Endodermal cell (in vitro differentiated cells): ENCODE results near the gene COMMD6. TPM values are rescaled to one million over a fixed set of nuclear protein-coding genes. Genes with fewer than 3 reads are reported as not detected.

Experiments
- DNase-seq: peaks from one replicate; pipeline ENCODE4 v3.0.0-alpha.2; 2017
- H3K27ac ChIP-seq: 2 replicates; pipeline ENCODE4 v1.5.1; 2013; ENCODE audit warnings: mild to moderate bottlenecking, low read depth, low read length, moderate library complexity
- H3K27me3 ChIP-seq: 2 replicates; pipeline ENCODE4 v1.6.1; 2013; ENCODE audit warnings: mild to moderate bottlenecking, low read length, moderate library complexity; ENCODE audit not compliant: insufficient read depth, control insufficient read depth, poor library complexity, severe bottlenecking
- H3K36me3 ChIP-seq: 2 replicates; pipeline ENCODE4 v1.7.0; 2013; ENCODE audit warnings: mild to moderate bottlenecking, low read length, moderate library complexity; ENCODE audit not compliant: control insufficient read depth, insufficient read depth
- H3K4me1 ChIP-seq: one replicate; pipeline ENCODE4 v1.7.0; 2013; ENCODE audit warnings: low read length; ENCODE audit not compliant: control insufficient read depth, insufficient read depth
- H3K4me3 ChIP-seq: 2 replicates; pipeline ENCODE4 v1.5.1; 2013; ENCODE audit warnings: mild to moderate bottlenecking, low read length, moderate library complexity
- H3K9ac ChIP-seq: 2 replicates; pipeline ENCODE4 v1.6.1; 2013; ENCODE audit warnings: mild to moderate bottlenecking, low read length, moderate library complexity; ENCODE audit not compliant: poor library complexity, severe bottlenecking; ENCODE audit errors: extremely low read depth
- H3K9me3 ChIP-seq: 2 replicates; pipeline ENCODE4 v1.6.1; 2013; ENCODE audit warnings: mild to moderate bottlenecking, low read length, moderate library complexity; ENCODE audit not compliant: control insufficient read depth
- H3K27ac Mint-ChIP-seq: 2 replicates; pipeline ENCODE4 v1.8.0; 2020; ENCODE audit warnings: mixed read lengths
- H3K27me3 Mint-ChIP-seq: 2 replicates; pipeline ENCODE4 v1.8.0; 2021; ENCODE audit warnings: mild to moderate bottlenecking, mixed read lengths; ENCODE audit not compliant: insufficient read depth
- H3K36me3 Mint-ChIP-seq: 2 replicates; pipeline ENCODE4 v1.8.0; 2020; ENCODE audit warnings: low read depth, mixed read lengths
- H3K4me1 Mint-ChIP-seq: 2 replicates; pipeline ENCODE4 v1.8.0; 2020; ENCODE audit warnings: mixed read lengths
- H3K4me3 Mint-ChIP-seq: 2 replicates; pipeline ENCODE4 v1.8.0; 2020; ENCODE audit warnings: mild to moderate bottlenecking, moderate library complexity, mixed read lengths
- H3K9me3 Mint-ChIP-seq: 2 replicates; pipeline ENCODE4 v1.8.0; 2020; ENCODE audit warnings: mild to moderate bottlenecking, mixed read lengths
- CTCF ChIP-seq: fragments of 200-600 bp; sonication (generic); conservative IDR thresholded peaks from 2 replicates; pipeline ENCODE4 v1.5.0; 2021; ENCODE audit warnings: antibody characterized with exemption, mild to moderate bottlenecking
- WGBS, 2 experiments: methylation state at CpG; one replicate each; pipeline versions ENCODE4 v1.1.5 to v1.1.7; 2013; ENCODE audit warnings: missing lambda C conversion rate in 2 of 2, mixed read lengths in 1 of 2; ENCODE audit not compliant: insufficient coverage in 1 of 2, insufficient read length in 1 of 2; 5-methylcytosine and 5-hydroxymethylcytosine counted together
- total RNA-seq, 2 donors: library from RNA; stranded (reverse); fragmentation: NEBNext Ultra II Directional in 1 of 2; extraction: Animal tissue kit (Norgen Biotek cat#: 25700) in 1 of 2; gene quantifications; 2 replicates in 1 of 2; 3 replicates in 1 of 2; pipeline ENCODE4 v1.2.1, GENCODE V29; 2021

COMMD6 gene
- total RNA-seq, 2 donors from 2014 or later, result 119 to 128 TPM

GRCh38 chr13:75492389-75492788, 45.3 kb downstream of the COMMD6 start:
- Histone ChIP-seq H3K27ac (no peak overlapping the region), H3K9ac (no peak overlapping the region), H3K36me3 (no peaks in the 10 kb centered on the region), H3K27me3 (no peaks in the 10 kb centered on the region), H3K9me3 (no peaks in the 10 kb centered on the region), H3K4me1 (no peaks in the 10 kb centered on the region), H3K4me3 (no peak overlapping the region)
- Mint-ChIP-seq H3K9me3 (no peaks in the 10 kb centered on the region), H3K27me3 (peaks cover 1% of the 10 kb centered on the region), H3K27ac (no peak overlapping the region), H3K4me3 (no peak overlapping the region), H3K36me3 (no peaks in the 10 kb centered on the region), H3K4me1 (no peaks in the 10 kb centered on the region)
- DNase-seq, result no peak
- TF ChIP-seq CTCF, result no peak
- 86 to 94% methylated on average over 3 to 5 of the region's 5 CpGs for WGBS, 2 experiments

GRCh38 chr13:75491376-75491775, 46.3 kb downstream of the COMMD6 start:
- Histone ChIP-seq H3K9me3 (no peaks in the 10 kb centered on the region), H3K36me3 (no peaks in the 10 kb centered on the region), H3K4me1 (no peaks in the 10 kb centered on the region), H3K27me3 (no peaks in the 10 kb centered on the region), H3K9ac (no peak overlapping the region), H3K27ac (no peak overlapping the region), H3K4me3 (no peak overlapping the region)
- TF ChIP-seq CTCF, result no peak
- H3K4me1 Mint-ChIP-seq, result no peaks in the 10 kb centered on the region
- H3K27me3 Mint-ChIP-seq, result peaks cover 1% of the 10 kb centered on the region
- DNase-seq, result no peak
- 83 to 100% methylated on average over 1 of the region's 2 CpGs for WGBS, 2 experiments
- no peaks in the 10 kb centered on the region for H3K36me3 Mint-ChIP-seq
- no peaks in the 10 kb centered on the region for H3K9me3 Mint-ChIP-seq
- H3K27ac Mint-ChIP-seq, result no peak overlapping the region
- H3K4me3 Mint-ChIP-seq, result no peak overlapping the region

GRCh38 chr13:75489502-75490263, 48.0 kb downstream of the COMMD6 start:
- no peak overlapping the region for H3K4me3 ChIP-seq
- Mint-ChIP-seq H3K9me3 (no peaks in the 10 kb centered on the region), H3K36me3 (no peaks in the 10 kb centered on the region), H3K4me3 (no peak overlapping the region), H3K27ac (no peak overlapping the region), H3K4me1 (peaks cover 6% of the 10 kb centered on the region), H3K27me3 (peaks cover 4% of the 10 kb centered on the region)
- H3K27ac ChIP-seq, result no peak overlapping the region
- H3K36me3 ChIP-seq, result no peaks in the 10 kb centered on the region
- no peaks in the 10 kb centered on the region for H3K4me1 ChIP-seq
- H3K9ac ChIP-seq, result no peak overlapping the region
- peaks cover 7% of the 10 kb centered on the region for H3K27me3 ChIP-seq
- H3K9me3 ChIP-seq, result no peaks in the 10 kb centered on the region
- DNase-seq, result no peak
- TF ChIP-seq CTCF, result no peak
- WGBS, 2 experiments, result 86 to 96% methylated on average over 4 to 10 of the region's 10 CpGs
